AG04450 (cell line): ENCODE results near the gene DRAP1. TPM values are rescaled to one million over a fixed set of nuclear protein-coding genes. Genes with fewer than 3 reads are reported as not detected.

Source experiments
- CTCF ChIA-PET: fragments of 300-600, 350-600 bp; formaldehyde crosslinking; extraction: SDS; loops from one replicate; lab custom pipeline; 2022; ENCODE audit warnings: antibody characterized with exemption, inconsistent platforms; lab: Charles Lee
- POLR2A ChIA-PET: fragments of 350-600 bp; formaldehyde crosslinking; extraction: SDS; loops from one replicate; lab custom pipeline; 2021; ENCODE audit warnings: antibody characterized with exemption, inconsistent platforms; lab: Yijun Ruan, JAX
- DNase-seq: peaks from one replicate; pipeline ENCODE4 v3.0.0-alpha.2; 2011; ENCODE audit warnings: low read depth, low spot score
- H3K27ac ChIP-seq: one replicate; pipeline ENCODE4 v1.5.1; 2012; ENCODE audit warnings: low read depth, low read length, control low read depth
- H3K27me3 ChIP-seq: one replicate; pipeline ENCODE4 v1.6.0; 2012; ENCODE audit warnings: low read length; ENCODE audit not compliant: control insufficient read depth, insufficient read depth
- H3K4me3 ChIP-seq: 2 replicates; pipeline ENCODE4 v1.5.1; 2011; ENCODE audit warnings: mild to moderate bottlenecking, low read depth, low read length, control low read depth
- H3K9me3 ChIP-seq: 2 replicates; pipeline ENCODE4 v1.5.1; 2012; ENCODE audit warnings: low read length; ENCODE audit not compliant: control insufficient read depth, insufficient read depth
- CTCF ChIP-seq: IDR thresholded peaks from 2 replicates; pipeline ENCODE4 v1.5.1; 2011; ENCODE audit warnings: low read depth, low read length, control low read depth, inconsistent platforms
- polyA plus RNA-seq: library from polyadenylated mRNA; depleted of rRNA; stranded (reverse); fragments of >200 nt; gene quantifications from 2 replicates; pipeline ENCODE4 v1.2.3, GENCODE V29; 2011

The DRAP1 gene
- polyA plus RNA-seq, 1 experiment: 130 TPM

GRCh38 chr11:65944191-65944590, 25.0 kb downstream of the DRAP1 start:
- no peak overlapping the region for H3K4me3 ChIP-seq
- POLR2A ChIA-PET: no interaction called here
- no peak for TF ChIP-seq CTCF
- CTCF ChIA-PET: no interaction called here
- no peak overlapping the region for H3K27ac ChIP-seq
- no peak for DNase-seq
- no peaks in the 10 kb centered on the region for H3K9me3 ChIP-seq
- no peaks in the 10 kb centered on the region for H3K27me3 ChIP-seq

GRCh38 chr11:65944767-65945166, 25.5 kb downstream of the DRAP1 start:
- ChIA-PET CTCF (no interaction called here), POLR2A (no interaction called here)
- no peak for DNase-seq
- Histone ChIP-seq H3K27ac (no peak overlapping the region), H3K9me3 (no peaks in the 10 kb centered on the region), H3K27me3 (no peaks in the 10 kb centered on the region), H3K4me3 (no peak overlapping the region)
- no peak for TF ChIP-seq CTCF

- CTCF ChIA-PET: no interaction called here
- Histone ChIP-seq H3K27me3 (no peaks in the 10 kb centered on the region), H3K9me3 (no peaks in the 10 kb centered on the region; the same call in 1 of the 2 replicates), H3K4me3 (no peak within 1 kb of the TSS), H3K27ac (no peak within 1 kb of the TSS)
- no peak for DNase-seq
- no peak for TF ChIP-seq CTCF
- POLR2A ChIA-PET: no interaction called here
Observed at GRCh38 chr11:65945430-65945911, 26.2 kb downstream of the DRAP1 start, which contains the start of gene TSGA10IP. TSGA10IP (plus strand) TSS chr11:65945480; CDS start chr11:65945676, 196 bp downstream.

- Histone ChIP-seq H3K4me3 (no peak overlapping the region), H3K9me3 (no peaks in the 10 kb centered on the region; the same call in 1 of the 2 replicates), H3K27me3 (no peaks in the 10 kb centered on the region), H3K27ac (no peak overlapping the region)
- DNase-seq: no peak
- TF ChIP-seq CTCF: no peak
- ChIA-PET CTCF (no interaction called here), POLR2A (no interaction called here)
Observed at GRCh38 chr11:65945941-65946558, 26.8 kb downstream of the DRAP1 start.

GRCh38 chr11:65946655-65947054, 27.4 kb downstream of the DRAP1 start:
- H3K4me3 ChIP-seq: no peak overlapping the region
- ChIA-PET POLR2A (interaction anchor here (0.6 kb wide), 1 partner anchor 49 kb away, joined by 6 read pairs; no protein-coding TSS in a partner anchor), CTCF (no interaction called here)
- H3K27me3 ChIP-seq: no peaks in the 10 kb centered on the region
- DNase-seq: no peak
- TF ChIP-seq CTCF: no peak
- H3K27ac ChIP-seq: no peak overlapping the region
- no peaks in the 10 kb centered on the region; the same call in 1 of the 2 replicates for H3K9me3 ChIP-seq
